SIG-M5 treated with dmso at 0.1 percent for 504 hours (cell line): ENCODE measurements around the gene ADCYAP1R1.

Experiments
- DNase-seq: peaks from one replicate; lab custom pipeline; 2025; ENCODE audit not compliant: unreplicated experiment; lab: John Stamatoyannopoulos, UW

Gene ADCYAP1R1

GRCh38 chr7:31067491-31067890 is 15.4 kb downstream of the ADCYAP1R1 start:
- no peak for DNase-seq

- DNase-seq = no peak
Observed at GRCh38 chr7:31068006-31068675, 16.0 kb downstream of the ADCYAP1R1 start.

GRCh38 chr7:31069860-31070555 is 17.9 kb downstream of the ADCYAP1R1 start:
- no peak for DNase-seq

- DNase-seq = no peak
Observed at GRCh38 chr7:31070991-31071644, 19.0 kb downstream of the ADCYAP1R1 start.

- DNase-seq = no peak
Observed at GRCh38 chr7:31071645-31072029, 19.5 kb downstream of the ADCYAP1R1 start.

GRCh38 chr7:31073326-31074119 is 21.4 kb downstream of the ADCYAP1R1 start:
- DNase-seq = no peak

GRCh38 chr7:31074120-31074383 is 21.9 kb downstream of the ADCYAP1R1 start:
- no peak for DNase-seq

- DNase-seq = no peak
Observed at GRCh38 chr7:31074403-31075085, 22.4 kb downstream of the ADCYAP1R1 start.

- DNase-seq = no peak
Observed at GRCh38 chr7:31075086-31075405, 22.9 kb downstream of the ADCYAP1R1 start.

- DNase-seq = no peak
Observed at GRCh38 chr7:31076051-31076450, 23.9 kb downstream of the ADCYAP1R1 start.

- no peak for DNase-seq
Observed at GRCh38 chr7:31076641-31077310, 24.7 kb downstream of the ADCYAP1R1 start.

GRCh38 chr7:31077484-31078362 is 25.6 kb downstream of the ADCYAP1R1 start:
- no peak for DNase-seq

- DNase-seq = no peak
Observed at GRCh38 chr7:31078363-31078990, 26.4 kb downstream of the ADCYAP1R1 start.

- DNase-seq = no peak
Observed at GRCh38 chr7:31079126-31079823, 27.2 kb downstream of the ADCYAP1R1 start.

GRCh38 chr7:31079824-31080511 is 27.9 kb downstream of the ADCYAP1R1 start:
- DNase-seq = no peak

- no peak for DNase-seq
Observed at GRCh38 chr7:31080763-31081162, 28.7 kb downstream of the ADCYAP1R1 start.

GRCh38 chr7:31082017-31082416 is 29.9 kb downstream of the ADCYAP1R1 start:
- DNase-seq = no peak

GRCh38 chr7:31082447-31082846 is 30.3 kb downstream of the ADCYAP1R1 start:
- no peak for DNase-seq
